ENCODE data around the gene NLRC5. TPM values are rescaled to one million over a fixed set of nuclear protein-coding genes. Genes with fewer than 3 reads are reported as not detected.

Gene NLRC5
- polyA plus RNA-seq, 1 experiment: 19.2 TPM

DNA sequence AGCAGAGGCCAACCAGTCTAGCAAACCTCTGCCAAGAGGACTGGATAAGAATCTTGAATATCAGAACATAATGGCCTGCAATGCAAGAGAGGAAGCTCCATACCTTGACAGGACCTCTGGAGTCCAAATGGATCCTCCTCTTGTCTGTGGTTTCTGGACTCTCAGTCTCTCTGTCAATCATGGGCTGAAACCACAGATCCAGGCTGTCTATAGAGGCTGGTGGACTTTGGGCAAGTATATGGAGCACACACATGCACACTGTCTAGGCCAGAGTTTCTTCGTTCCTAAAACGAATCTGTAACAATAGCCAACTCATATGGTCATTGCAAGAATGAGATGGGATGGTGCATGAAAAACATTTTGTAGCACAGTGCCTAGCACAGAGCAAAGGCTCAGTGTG is 37.7 kb downstream of the NLRC5 start:
- TF ChIP-seq, protein P1, sequence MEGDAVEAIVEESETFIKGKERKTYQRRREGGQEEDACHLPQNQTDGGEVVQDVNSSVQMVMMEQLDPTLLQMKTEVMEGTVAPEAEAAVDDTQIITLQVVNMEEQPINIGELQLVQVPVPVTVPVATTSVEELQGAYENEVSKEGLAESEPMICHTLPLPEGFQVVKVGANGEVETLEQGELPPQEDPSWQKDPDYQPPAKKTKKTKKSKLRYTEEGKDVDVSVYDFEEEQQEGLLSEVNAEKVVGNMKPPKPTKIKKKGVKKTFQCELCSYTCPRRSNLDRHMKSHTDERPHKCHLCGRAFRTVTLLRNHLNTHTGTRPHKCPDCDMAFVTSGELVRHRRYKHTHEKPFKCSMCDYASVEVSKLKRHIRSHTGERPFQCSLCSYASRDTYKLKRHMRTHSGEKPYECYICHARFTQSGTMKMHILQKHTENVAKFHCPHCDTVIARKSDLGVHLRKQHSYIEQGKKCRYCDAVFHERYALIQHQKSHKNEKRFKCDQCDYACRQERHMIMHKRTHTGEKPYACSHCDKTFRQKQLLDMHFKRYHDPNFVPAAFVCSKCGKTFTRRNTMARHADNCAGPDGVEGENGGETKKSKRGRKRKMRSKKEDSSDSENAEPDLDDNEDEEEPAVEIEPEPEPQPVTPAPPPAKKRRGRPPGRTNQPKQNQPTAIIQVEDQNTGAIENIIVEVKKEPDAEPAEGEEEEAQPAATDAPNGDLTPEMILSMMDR (IDR thresholded peaks at IDR 0.05; ENCODE audit: insufficient read depth, low read depth, low read length): no peak
- Histone ChIP-seq H3K36me3 (ENCODE audit: control insufficient read depth, insufficient read depth, low read length) (peaks cover 5% of the 10 kb centered on the region), H3K27me3 (ENCODE audit: control insufficient read depth, insufficient read depth, low read length) (no peaks in the 10 kb centered on the region), H3K4me3 (ENCODE audit: low read depth, low read length) (no peak overlapping the region)
- ChIA-PET CTCF (interaction anchor here (1.1 to 1.3 kb wide), 2 partner anchors 11 to 19 kb away, joined by 3 to 5 read pairs; no protein-coding TSS in a partner anchor), POLR2A (no interaction called here)
- no peak for DNase-seq (ENCODE audit: low read depth)

GRCh38 chr16:57028086-57028485 is 38.7 kb downstream of the NLRC5 start:
- CTCF ChIA-PET: interaction anchor here (1.1 to 1.3 kb wide), 2 partner anchors 12 to 18 kb away, joined by 3 to 5 read pairs; no protein-coding TSS in a partner anchor
- Histone ChIP-seq H3K36me3 (ENCODE audit: control insufficient read depth, insufficient read depth, low read length) (peaks cover 1% of the 10 kb centered on the region; the same call in 1 of the 2 replicates), H3K27me3 (ENCODE audit: control insufficient read depth, insufficient read depth, low read length) (no peaks in the 10 kb centered on the region), H3K4me3 (ENCODE audit: low read depth, low read length) (no peak overlapping the region)
- TF ChIP-seq, protein P1 (IDR thresholded peaks at IDR 0.05; ENCODE audit: insufficient read depth, low read depth, low read length): no peak
- POLR2A ChIA-PET: no interaction called here
- DNase-seq (ENCODE audit: low read depth): no peak

DNA sequence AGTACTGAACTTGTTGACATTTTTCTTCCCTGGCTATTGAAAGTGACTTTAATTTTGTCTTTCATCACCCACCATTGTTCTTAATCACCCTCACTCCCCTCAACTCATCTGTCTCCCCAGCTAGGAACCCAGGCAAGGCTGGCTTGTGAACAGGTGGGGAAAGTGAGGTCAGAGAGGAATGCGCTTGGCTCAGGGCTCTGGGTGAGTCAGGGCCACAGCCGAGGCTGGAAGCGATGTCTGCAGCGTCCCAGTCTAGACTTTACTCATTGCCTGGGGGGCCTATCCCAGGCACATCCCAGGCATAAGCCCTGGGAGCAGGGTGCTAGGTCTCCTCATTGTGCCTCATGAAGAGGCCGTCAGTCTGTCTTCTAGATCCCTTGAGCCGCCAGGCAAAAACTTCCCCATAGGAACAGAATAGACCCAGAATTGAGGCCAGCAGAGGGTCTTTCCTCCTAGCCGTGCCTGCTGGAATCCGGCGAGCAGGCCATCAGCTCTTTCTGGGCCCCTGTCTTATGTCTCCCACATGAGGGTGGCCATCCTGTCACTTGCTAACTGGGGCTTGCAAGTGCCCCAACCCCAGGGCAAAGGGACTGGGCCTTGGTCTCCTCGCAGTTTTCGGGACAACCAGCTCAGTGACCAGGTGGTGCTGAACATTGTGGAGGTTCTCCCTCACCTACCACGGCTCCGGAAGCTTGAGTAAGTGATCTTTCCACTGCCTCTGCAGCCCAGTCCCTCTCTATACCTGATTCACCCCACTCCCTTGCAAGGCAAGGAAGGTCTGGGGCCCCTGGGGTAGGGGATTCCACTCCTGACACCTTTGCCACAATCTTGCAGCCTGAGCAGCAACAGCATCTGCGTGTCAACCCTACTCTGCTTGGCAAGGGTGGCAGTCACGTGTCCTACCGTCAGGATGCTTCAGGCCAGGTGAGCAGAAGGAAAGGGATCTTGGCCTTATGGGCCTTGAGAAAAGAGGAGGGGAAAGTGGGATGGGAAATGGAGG is 40.1 kb downstream of the NLRC5 start:
- DNase-seq (ENCODE audit: low read depth): no peak
- TF ChIP-seq, protein P1 (IDR thresholded peaks at IDR 0.05; ENCODE audit: insufficient read depth, low read depth, low read length): no peak
- POLR2A ChIA-PET: no interaction called here
- Histone ChIP-seq H3K4me3 (ENCODE audit: low read depth, low read length) (no peak overlapping the region), H3K36me3 (ENCODE audit: control insufficient read depth, insufficient read depth, low read length) (no peaks in the 10 kb centered on the region; the same call in 1 of the 2 replicates), H3K27me3 (ENCODE audit: control insufficient read depth, insufficient read depth, low read length) (no peaks in the 10 kb centered on the region)
- CTCF ChIA-PET: interaction anchor here (0.6 kb wide), 1 partner anchor 232 kb away, joined by 3 read pairs; no protein-coding TSS in a partner anchor

DNA sequence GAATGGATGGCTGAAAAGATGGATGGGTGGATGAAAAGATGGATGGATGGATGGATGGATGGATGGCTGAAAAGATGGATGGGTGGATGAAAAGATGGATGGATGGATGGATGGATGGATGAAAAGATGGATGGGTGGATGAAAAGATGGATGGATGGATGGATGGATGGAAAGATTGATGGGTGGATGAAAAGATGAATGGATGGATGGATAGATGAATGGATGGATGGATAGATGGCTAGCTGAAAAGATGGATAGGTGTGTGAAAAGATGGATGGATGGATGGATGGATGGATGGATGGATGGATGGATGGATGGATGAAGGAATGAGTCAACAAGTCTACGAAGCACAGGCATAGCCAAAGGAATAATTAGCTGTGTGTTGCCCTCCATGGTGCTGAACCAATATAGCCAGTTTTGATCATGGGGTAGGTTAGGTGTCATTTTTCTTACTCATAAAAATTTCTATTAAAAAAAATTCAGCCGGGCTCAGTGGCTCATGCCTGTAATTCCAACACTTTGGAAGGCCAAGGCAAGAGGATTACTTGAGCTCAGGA is 41.1 kb downstream of the NLRC5 start:
- Histone ChIP-seq H3K27me3 (ENCODE audit: control insufficient read depth, insufficient read depth, low read length) (no peaks in the 10 kb centered on the region), H3K36me3 (ENCODE audit: control insufficient read depth, insufficient read depth, low read length) (peaks cover 2% of the 10 kb centered on the region), H3K4me3 (ENCODE audit: low read depth, low read length) (no peak overlapping the region)
- TF ChIP-seq, protein P1 (IDR thresholded peaks at IDR 0.05; ENCODE audit: insufficient read depth, low read depth, low read length): no peak
- CTCF ChIA-PET: interaction anchor here (0.6 kb wide), 1 partner anchor 231 kb away, joined by 3 read pairs; no protein-coding TSS in a partner anchor
- POLR2A ChIA-PET: no interaction called here
- no peak for DNase-seq (ENCODE audit: low read depth)

DNA sequence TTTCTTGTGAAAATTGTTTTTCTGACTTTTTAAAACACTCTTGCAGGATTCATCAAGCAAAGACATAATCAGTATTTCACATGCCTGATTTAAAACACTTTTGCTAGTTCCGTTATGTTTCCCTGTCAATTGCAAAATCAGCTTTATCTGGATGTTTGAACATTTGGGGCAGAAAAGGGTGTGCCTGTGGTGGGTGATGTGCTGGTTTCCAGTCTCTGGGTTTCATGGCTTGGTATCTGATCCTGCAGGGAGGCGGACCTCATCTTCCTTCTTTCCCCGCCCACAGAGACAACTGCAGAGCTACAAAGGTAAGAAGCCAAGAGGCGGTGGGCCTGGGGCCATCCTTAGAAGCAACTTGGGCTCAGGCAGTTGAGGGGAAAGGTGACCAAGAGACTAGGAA is 41.8 kb downstream of the NLRC5 start:
- ChIA-PET POLR2A (no interaction called here), CTCF (no interaction called here)
- Histone ChIP-seq H3K36me3 (ENCODE audit: control insufficient read depth, insufficient read depth, low read length) (peaks cover 2% of the 10 kb centered on the region), H3K27me3 (ENCODE audit: control insufficient read depth, insufficient read depth, low read length) (no peaks in the 10 kb centered on the region), H3K4me3 (ENCODE audit: low read depth, low read length) (no peak overlapping the region)
- DNase-seq (ENCODE audit: low read depth): no peak
- TF ChIP-seq, protein P1 (IDR thresholded peaks at IDR 0.05; ENCODE audit: insufficient read depth, low read depth, low read length): no peak

Measured in BJ (cell line).